Measurements from ENCODE around the gene C5AR2.

DNA sequence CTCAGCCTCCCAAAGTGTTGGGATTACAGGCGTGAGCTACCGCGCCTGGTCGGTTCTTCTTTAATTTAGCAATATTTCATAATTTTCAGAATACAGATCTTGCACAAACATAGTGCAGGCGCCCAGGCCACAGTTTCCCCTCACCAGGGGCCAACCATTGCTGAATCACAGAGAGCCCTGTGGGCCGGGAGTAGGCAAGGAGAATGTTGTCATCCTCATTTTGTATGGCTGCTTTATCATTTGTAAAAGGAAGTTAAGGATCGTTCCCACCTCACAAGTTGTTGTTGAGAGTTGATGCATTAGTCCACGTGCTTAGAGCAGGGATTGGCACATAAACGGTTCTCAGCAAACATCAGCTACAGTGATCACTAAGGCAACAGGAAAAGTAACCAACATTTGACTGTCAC lies 57.2 kb downstream of the C5AR2 start:
- TF ChIP-seq, protein P1, sequence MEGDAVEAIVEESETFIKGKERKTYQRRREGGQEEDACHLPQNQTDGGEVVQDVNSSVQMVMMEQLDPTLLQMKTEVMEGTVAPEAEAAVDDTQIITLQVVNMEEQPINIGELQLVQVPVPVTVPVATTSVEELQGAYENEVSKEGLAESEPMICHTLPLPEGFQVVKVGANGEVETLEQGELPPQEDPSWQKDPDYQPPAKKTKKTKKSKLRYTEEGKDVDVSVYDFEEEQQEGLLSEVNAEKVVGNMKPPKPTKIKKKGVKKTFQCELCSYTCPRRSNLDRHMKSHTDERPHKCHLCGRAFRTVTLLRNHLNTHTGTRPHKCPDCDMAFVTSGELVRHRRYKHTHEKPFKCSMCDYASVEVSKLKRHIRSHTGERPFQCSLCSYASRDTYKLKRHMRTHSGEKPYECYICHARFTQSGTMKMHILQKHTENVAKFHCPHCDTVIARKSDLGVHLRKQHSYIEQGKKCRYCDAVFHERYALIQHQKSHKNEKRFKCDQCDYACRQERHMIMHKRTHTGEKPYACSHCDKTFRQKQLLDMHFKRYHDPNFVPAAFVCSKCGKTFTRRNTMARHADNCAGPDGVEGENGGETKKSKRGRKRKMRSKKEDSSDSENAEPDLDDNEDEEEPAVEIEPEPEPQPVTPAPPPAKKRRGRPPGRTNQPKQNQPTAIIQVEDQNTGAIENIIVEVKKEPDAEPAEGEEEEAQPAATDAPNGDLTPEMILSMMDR (IDR thresholded peaks at IDR 0.05; ENCODE audit: insufficient read depth, low read depth, low read length): no peak
- TF ChIP-seq EZH2 (IDR thresholded peaks at IDR 0.05; ENCODE audit: insufficient read depth, low read length): no peak

Measured in astrocyte (in vitro differentiated cells and primary cell).